ENCODE data around the gene SORBS1.

SORBS1 gene

DNA sequence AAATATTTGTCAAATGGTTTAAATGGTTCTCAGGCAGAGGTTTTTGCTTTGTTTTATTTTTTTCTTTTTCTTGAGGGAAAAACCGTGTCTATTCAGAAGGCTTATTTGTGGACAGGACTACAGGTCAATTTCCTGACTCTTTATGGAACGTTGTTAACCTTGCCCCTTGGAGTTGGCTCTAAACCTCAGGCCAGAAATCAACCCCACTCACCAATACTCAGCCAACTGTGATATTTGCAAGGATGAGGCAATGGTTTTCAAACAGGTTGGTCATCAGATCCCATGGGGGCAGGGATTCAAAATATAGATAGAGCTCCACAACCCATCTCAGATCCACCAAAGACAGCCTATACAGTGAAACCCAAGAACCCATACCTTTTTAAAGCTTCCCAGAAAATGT is 280.5 kb downstream of the SORBS1 start:
- no peak for DNase-seq

DNA sequence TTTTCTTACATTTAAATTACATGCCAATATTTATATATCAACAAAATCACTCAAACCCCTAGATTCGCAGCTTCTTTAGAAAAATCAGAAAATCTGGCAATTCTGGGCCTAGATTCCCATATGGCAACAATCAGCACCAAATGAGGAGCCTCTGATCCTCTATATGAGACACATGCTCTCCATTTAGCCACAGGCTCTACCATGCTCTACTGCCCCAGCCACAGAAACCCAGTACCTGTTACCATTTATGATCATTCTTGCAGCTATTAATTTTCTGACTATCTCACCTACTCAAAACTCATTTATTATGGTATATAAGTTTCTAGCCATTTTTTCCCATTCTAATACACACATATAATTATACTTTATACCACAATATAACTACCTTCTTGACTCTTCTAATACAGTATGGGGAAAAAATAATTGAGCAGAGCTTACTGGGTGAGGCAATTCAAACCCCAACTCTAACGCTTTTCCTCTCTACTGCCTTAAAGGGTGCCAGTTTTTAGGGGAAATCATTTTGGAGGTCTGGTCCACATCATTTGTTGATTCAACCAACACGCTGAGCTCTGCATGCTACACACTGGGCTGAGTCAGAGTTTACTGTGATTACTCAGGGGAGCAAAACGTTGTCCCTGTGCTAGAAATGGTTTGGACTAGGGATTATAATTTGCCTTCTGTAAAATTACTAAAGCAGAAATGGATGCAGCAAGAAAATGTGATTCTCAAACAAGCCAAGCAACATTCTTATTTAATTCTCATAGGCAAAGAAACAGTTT is 281.9 kb downstream of the SORBS1 start:
- no peak for DNase-seq

DNA sequence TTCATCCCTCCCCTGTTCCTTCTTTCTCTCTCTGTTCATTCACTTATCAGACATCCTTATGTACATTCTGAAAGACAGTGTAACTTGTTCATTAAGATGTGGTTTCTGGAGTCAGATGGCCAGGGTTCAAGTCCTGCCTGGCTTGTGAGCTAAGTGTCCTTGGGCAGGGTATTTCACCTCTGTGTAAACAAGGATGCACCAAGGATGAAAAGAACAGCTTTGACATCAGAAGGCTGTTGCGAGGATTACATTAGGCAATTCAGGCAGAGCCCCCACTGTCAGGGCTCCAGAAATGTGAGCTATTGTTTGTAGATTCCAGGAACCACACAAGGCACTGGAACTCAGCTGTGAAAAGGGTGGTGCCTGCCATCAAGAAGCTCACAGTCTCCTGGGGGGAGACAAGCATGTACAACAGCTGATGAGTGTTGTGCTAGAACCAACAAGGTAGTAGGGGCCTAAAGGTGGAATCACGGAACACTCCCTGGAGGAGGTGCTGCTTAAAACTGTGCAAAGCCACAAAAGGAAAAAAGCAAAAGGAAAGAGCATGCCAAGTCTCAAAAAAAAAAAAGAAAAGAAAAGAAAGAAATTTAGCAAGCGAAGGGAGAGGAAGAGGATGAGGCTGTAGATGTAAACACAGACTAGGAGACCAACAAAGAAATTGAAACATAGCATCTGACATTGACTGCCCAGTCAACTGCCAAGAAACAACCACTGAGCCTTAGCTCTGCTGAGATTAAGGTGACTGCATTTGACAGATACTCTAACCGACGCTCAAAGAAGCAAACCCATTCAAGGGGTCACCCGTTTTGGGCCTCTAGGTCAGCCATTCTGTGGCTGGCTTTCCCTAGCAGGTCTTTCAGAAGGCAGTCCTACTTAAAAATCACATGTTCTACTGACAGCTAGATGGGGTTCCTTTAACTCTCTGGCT is 282.8 kb downstream of the SORBS1 start:
- no peak for DNase-seq

DNA sequence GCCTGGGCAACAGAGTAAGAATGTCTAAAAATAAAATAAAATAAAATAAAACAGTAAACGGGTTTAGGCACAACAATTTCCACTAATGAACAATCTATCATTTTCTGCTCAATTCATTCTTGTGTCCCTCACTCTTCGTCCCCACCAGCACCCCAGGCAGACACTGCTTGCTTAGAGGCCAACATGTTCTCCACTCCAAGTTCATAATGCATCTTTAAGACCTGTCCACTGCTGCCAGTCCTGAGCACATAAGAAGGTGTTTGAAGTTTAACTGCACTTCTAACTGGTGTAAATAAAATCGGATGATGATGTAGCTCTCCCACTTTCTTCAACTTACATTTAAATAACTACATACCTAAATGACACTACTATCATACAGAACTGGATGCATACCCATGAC is 283.6 kb downstream of the SORBS1 start:
- no peak for DNase-seq

DNA sequence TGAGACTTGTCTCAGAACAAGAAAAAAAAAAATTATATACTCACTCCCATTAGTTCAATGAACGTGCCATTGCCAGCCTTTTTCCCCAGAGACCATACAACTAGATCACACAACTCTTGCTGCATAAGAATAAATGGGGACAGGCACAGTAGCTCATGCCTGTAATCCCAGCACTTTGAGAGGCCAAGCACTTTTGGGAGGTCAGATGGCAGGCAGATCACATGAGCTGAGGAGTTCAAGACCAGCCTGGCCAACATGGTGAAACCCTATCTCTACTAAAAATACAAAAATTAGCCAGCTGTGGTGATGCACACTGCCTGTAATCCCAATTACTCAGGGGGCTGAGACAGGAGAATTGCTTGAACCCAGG is 284.0 kb downstream of the SORBS1 start:
- DNase-seq: no peak

DNA sequence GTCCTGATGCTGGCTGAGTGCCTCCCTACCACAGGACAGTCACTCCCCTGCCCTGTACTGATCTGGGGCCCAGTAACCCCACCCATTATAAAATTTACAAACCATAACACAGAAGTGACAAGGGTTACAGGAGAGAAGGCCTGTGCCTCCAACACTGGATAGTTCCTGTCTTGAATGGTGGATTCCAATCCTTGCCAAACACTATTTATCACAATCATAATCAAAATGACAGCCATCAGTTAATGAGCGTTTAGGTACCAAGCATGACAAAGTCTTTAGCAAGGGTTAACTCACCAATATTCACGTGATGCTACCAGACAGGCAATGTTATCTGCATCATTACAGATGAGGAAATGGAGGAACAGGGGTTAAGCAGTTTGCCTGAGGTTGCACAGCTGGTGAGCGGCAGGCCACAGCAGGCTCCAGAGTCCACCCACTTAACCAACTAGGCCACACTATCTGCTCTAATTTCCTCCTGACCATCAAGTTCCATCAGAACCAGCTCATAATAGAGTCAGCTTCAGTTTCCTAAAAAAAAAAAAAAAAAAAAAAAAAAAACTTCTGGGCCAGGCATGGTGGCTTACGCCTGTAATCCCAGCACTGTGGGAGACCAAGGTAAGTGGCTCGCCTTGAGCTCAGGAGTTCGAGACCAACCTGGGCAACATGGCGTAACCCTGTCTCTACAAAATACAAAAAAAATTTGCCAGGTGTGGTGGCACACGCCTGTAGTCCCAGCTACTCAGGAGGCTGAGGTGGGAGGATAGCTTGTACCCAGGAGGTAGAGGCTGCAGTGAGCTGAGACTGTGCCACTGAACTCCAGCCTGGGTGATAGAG is 284.6 kb downstream of the SORBS1 start:
- no peak for DNase-seq

DNA sequence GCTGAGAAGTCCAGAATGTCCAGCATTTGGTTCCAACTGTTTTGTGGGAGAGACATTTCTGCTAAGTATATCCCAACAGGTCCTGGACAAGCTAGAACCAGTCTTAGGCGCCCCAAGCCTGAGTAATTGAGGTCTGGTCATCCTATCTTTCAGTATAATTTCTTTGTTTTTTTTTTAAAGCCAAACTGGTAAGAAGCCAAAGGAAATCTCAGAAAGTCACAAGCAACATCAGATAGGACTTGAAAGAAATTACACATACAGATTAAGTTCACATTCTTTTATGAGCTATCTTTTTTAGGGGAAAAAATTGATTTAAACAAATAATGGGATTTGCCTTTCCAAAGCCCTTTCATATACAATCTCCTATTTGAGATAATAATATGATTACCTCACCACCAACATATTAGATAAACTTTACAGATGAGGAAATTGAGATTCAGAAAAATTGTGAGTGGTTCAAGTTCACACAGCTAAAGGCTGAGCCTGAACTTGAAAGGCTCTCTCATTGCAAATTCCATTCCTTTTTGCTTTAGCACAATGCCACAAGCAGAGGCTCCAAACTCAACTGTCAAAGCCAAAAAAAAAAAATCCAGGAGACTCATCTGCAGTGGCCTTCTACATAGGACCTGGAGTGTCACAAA is 285.3 kb downstream of the SORBS1 start:
- DNase-seq: no peak

DNA sequence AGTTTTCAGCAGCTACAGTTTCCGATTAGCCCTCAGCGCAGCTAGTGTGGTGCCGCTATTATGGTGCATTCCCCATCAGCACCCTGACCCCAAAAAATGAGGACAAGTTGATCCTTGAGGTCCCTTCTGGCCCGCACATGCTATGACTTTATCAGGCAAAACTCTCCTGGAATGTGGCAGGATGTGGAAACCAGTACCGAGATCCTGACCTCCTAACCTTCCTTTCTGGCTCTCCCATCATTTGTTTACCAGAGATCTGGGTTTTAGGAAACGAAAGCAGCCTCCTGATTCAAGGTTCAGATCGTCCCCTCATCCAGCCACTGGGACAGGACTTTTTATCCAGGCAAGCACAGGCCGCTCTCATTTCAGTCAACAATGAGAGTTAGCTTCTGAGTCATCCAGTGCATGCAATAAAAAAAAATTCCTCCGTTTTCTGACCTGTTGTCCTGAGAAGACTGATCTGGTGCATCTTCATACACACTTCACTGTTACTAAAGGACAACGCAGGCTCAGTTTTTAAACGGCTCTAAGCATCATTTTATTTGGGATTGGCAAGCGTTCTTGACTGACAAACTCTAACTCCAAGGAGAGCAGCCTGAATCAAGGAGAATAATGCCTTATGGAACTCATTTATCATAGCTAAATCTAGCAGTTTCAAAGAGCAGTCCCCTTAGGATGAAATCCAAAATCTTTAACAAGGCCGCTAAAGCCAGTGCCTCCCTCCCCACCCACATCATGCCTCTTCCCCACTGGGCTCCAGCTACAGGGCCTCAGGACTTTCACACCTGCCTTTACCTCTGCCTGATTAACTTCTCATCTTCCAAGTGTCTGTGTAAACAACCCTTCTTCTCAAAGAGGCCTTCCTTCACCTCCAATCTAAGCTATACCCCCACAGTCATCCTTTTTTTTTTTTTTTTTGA is 287.5 kb downstream of the SORBS1 start:
- DNase-seq: no peak

DNA sequence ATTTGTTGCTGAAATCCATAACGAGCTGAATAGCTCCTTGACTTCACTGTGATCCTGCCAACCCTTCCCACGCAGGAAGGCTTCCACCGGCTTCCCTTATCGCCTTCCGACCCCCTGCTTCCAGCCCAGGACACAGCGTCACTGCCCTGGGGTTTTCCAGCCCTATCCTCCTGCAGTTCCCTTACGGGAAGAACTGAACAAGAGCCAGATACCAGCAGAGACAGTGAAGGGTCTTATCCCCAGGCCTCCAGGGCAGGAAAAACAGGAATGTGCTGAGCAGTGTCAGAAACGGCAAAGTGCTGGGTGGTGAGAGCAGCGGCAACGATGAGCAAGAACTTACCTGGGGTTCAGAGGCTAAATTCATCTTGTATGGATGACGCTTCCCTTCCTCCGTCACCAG is 292.7 kb downstream of the SORBS1 start:
- DNase-seq: no peak

DNA sequence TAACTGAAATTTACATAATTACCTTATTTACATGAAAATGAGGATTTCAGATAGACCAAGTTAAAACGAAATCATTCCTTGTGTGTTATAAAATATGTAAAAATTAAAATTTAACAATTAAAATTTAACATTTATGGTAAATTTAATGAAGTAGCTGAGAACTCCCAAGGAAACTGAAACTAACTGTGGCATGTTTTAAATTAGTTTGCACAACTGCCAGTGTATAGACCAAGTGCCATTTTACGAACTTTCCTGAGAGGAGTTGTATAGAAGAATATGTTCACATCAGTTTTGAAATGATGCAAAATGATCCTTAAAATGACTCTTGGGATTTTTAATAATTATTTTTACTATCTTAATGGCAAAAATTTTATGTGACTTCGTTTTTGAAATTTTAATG is 293.9 kb downstream of the SORBS1 start:
- DNase-seq: no peak

DNA sequence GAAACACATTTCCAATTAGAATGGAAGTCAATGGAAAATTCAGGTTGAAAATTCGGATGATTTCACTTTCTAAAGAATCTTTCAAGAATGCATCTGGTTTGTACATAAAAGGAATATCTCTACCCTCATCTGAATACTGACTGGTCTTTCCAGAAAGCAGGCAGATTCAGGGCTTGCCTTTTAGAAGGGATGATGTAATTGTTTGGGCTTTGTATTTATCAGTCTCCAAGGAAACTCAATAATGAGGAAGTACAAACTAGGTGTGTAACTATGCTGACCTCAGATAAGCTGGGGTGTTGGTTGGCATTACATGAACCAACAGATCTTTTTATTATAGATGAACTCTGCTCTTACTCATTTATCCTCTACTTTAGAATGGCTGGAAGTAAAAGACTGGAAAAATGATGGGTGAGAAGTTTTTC is 294.5 kb downstream of the SORBS1 start:
- DNase-seq: peak; percentile 71

DNA sequence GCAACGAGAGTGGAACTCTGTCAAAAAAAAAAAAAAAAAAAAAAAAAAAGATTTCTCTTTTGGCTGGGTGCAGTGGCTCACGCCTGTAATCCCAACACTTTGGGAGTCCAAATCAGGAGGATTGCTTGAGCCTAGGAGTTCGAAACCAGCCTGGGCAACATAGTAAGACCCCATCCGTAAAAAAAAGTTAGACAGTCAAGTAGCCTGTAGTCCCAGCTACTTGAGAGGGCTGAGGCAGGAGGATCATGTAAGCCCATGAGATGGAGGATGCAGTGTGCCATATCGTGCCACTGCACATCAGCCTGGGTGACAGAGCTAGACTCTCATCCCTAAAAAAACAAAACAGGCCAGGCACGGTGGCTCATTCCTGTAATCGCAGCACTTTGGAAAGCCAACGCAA is 295.6 kb downstream of the SORBS1 start:
- no peak for DNase-seq

DNA sequence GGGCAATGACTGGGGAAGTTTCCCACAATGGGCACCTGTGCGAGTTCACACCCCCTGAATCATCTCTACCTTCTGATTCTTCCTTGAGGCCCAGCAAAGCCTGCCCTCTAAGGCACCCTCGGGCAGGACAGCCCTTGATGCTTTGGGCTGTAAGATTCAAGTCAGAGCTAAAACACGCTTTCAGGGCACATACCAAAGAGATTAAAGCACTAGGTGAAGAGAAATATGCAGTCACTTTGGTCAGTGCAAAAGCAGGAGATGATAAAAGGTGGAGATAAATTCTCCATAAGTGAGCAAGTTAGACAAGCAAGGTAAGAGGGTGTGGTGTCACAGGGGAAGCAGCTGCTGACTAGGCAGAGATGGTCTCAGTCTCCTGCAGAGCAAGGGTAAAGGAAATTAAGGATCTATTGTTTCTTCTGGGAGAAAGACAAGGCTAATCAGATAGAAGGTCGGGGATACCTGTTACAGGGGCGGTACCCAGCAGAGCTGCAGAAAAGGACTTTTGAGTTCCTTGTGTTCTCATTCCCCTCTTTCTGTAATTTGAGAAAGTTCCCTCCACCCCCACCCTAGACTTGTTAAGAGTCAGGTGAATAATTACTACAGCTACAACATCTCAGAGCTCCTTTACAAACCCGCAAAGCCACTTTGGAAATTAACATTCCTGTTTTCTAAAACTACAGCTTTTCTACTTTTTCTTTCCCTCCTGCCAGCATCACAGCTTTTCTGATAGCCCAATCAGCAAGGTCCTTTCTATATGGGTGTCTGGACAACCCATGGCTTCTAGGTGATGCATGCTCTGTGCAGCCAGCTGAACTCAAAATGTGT is 296.7 kb downstream of the SORBS1 start:
- no peak for DNase-seq

DNA sequence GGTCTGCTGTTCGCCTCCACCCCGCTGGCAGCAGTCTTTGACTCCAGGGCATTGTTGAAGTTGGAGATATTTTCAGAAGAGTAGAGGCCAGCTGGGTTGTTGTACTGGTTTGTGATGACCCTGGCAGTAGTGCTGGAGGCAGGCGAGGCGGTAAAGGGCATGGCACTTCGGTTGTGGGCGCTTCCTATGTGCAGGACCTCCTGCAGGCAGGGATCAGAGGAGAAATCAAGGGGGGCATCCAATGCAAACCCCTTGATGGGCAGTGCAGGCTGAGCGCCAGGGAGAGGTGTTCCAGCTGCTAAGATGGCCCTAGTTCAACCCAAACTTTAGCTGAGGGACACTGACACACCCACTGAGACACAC is 297.3 kb downstream of the SORBS1 start:
- no peak for DNase-seq

DNA sequence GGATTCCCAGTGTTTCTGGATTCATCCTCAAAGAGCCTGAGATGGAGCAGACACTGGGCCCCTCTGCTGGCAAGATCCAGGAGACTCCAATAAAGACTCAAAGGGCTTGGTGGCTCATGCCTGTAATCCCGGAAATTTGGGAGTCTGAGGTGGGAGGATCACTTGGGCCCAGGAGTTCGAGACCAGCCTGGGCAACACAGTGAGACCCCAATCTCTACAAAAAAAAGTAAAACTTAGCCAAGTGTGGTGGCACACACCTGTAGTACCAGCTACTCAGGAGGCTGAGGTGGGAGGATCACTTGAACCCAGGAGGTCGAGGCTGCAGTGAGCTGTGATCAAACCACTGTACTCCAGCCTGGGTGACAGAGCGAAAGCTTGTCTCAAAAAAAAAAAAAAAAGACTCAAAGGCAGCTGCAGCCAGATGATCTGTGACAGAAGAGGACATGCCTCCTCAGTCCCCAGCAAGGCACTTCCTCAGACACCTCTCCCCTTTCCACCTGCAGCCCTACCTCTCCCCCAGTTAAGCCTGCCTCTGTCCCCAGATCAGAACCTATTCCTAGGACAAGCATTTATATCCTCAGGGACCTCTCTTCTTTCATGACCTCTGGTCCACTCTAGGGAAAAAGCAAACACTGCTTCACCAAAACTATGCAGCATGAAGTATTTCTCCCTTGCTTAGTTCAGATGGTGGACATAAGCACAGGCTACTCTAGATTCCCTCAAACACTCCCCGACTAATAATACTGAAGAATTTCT is 298.2 kb downstream of the SORBS1 start:
- DNase-seq: no peak

DNA sequence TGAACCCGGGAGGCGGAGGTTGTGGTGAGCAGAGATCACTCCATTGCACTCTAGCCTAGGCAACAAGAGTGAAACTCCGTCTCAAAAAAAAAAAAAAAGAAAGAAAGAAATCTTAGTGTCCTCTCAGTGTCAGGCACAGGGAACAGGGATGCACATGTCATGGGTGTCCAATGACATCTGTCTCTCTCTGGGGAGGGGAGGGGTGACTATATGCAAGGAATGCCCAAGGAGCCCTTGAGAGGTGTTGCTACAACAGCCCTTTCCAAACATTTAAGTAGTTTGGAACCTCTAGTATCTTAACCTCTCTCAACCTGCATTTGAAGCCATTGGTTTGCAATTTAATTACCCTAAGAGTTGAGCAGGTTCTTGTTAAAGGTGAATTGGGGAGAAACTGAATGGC is 299.2 kb downstream of the SORBS1 start:
- no peak for DNase-seq
